Hematopoietic multipotent progenitor cell treated with erythropoietin and hydrocortisone succinate and interleukin-3 and kit ligand, for 8 days (in vitro differentiated cells): ENCODE measurements around the gene LNP1.
A peak's percentile ranks its signal among the peaks of the same experiment; 100 is the strongest.
"Not testable (repeated sequence)": the region's sequence is repeated elsewhere in the genome, so short reads cannot be mapped to it uniquely, and the experiment has no call there.

Experiments used
- DNase-seq: peaks from one replicate; pipeline ENCODE4 v3.0.0-alpha.2; 2015

Gene LNP1, protein sequence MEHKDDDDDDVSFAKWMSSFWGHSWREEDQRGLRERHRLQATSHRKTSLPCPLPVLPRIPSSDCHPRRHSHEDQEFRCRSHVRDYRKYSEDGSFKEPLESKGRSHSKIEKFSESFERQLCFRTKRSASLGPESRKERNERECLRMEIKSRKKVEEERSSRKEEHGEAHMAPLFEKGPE

DNA sequence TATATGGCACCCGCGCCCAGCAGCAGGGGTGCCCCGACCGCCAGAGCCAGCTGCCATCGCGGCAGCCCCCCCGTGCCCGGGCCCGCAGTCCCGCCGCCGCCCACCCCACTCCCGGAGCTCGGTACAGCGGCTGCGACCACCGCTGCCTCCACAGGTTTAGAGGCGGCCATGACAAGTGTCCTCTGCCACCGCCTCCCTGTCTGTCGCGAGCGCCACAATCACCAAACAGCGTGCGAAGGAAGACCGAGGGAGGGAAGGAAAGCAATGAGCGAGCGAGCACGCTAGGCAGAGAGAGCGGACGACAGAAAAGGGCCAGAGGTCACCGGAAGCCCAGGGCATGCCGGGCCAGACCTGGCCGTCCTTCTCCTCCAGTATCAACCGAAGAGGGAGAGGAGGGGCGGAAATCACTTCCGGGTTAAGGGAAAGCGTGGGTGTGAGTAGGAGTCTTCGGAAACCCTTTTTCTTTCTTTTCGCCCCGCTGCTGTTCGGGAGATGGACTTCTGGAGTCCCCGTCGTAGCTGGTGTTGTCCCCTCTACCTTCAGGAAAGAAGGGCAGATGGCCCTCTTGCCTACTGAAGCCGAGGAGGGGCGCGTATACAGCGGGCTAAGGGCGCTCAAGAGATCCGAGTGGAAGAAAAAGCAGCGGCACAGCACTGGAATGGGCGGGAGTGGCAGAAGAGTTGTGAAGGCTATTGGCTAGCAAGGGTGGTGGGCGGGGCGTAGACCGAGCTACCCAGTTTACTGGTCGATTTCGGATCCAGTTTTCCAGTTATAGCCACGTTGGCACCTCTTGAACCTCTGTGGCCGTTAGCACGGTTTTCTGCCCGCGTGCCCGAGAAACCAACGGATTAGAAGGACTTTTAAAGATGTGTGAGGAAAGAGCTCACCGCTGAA lies at the start of gene LNP1, which contains the start of gene TOMM70:
Gene LNP1, plus strand, starts transcription at position 760 of the 894 bp plus-strand sequence. CDS start 28,191 bp downstream, outside the sequence.
Gene TOMM70, minus strand, starts transcription at position 310 of the 894 bp plus-strand sequence. Its CDS starts 140 bp downstream, at position 170.
- DNase-seq: peak; percentile 98

DNA sequence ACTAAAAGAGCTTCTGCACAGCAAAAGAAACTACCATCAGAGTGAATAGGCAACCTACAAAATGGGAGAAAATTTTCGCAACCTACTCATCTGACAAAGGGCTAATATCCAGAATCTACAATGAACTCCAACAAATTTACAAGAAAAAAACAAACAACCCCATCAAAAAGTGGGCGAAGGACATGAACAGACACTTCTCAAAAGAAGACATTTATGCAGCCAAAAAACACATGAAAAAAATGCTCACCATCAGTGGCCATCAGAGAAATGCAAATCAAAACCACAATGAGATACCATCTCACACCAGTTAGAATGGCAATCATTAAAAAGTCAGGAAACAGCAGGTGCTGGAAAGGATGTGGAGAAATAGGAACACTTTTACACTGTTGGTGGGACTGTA lies 49.6 kb upstream of the LNP1 start:
- not testable (repeated sequence) for DNase-seq

DNA sequence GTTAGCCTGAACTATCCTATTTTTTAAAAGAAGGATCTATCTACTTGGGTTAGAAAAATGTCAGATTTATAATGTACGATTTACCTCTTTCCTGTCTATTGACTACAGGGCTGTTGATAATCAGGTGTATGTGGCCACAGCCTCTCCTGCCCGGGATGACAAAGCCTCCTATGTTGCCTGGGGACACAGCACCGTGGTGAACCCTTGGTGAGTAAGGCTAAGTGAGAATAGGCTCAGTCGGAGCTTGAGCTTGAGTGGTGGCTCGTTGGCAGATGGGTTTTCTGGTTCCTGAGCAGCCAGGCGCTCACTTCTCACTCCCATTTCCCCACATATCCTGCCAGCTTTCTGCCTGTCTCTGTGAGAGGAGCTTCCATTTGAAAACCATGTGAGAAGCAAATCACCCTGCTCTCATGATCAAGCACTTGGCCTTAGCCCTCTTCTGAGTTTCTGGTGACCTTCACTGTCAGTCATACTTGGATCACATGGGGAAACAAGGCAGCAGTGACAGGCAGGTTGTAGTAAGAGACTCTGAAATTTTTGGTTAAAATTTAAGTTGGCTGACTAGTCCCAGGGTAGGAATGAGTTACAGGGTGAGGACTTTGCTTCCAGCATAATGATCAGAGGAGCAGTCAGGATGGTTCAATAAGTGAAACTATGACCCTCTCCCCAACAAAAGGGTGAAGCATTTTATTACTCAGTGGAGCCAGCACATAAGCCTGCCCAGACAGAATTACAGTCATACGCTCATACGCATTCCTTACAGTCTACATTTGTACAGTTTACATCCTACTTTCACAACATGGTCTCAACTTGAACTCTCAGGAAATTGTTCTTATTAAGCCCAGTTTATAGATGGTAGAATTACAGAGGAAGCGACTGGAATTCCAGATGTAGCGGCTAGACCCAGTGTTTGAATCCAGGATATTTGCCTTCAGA lies 48.8 kb upstream of the LNP1 start:
- no peak for DNase-seq

DNA sequence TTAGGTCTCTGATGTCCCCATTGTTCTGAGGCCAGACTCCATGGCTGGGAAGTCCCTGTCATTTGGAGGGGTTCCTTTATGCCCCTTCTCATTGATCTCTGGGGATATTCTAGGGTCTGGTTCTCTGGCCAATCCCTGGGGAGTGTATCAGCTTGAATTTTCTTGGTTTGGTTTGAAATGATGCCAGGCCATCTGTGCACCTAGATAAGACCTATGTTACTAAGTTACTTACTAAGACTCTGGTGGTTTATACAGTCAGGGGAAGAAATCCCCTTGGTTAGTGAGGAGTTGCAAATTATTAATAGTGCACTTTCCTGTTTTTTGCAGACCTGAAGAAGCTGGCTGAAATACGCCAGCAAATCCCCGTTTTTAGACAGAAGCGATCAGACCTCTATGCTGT lies 46.5 kb upstream of the LNP1 start:
- peak; percentile 92 for DNase-seq

DNA sequence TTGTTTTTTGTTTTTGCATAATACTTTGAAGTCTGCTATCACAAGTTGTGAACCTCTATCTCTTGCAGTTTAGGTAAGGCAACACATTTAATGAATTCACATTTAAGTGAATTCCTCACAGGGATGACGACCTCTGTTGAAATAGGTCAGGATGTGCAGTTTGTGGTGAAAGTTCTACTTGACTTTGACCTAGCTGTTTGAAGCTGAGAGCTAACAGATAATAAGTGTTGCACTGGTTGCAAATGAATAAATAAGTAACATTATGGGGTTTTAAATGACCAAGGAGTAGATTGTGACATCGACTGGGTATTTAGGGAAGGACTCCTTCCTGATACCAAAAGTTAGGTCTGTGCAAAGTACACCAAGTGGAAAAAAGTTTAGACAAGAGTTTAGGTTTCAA lies 42.9 kb upstream of the LNP1 start:
- no peak for DNase-seq

DNA sequence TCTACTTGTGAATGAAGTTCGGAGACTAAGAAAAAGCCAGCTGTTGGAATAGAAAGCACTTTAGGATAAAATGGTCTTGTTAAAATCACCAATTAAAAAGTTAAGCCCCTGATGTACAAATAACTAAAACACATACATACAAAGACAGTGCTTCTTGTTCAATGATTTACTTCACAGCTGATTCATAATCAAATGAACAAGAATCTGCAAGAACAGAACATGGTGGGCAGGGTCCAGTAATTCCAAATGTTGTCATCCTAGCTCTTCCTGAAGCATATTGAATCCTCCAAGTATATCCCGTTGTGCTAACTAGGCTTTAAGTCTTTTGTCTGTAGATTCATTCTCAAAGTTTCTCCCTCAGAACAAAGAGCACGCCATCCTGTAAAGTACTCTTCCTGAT lies 42.3 kb upstream of the LNP1 start:
- DNase-seq: no peak

DNA sequence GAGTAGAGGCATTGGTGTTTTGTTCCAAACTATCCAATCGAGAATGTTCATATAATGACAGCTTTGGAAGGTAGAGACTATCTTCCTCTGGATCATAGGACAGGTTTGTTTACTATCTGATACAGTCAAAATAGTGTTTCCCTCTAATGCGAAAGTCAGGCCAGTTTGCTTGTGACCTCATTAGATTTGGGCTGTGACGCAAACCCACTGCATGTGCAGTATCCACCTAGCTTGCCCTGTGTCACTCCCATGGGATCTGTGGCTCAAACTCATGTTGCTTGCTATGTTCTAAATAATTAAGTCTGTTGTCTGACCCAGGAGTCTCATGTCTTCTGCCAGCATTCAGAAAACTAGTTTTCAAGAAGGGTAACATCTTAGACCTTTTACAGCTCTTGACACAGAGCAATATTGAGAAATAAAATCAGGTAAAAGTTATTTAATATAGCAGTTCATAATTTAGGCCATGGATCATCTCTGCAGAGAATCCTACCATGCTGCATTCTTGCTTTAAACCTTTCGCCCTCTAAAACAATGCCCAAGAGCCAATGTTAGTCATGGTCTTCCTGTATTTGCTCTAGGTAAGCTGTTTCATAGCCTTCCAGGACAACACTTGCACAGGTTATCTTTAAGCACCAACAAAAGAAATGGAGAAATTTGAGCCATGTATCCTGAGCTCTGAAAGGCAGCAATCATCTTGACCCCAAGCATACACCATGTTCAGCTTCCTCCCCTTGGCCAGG lies 40.4 kb upstream of the LNP1 start:
- DNase-seq: no peak

DNA sequence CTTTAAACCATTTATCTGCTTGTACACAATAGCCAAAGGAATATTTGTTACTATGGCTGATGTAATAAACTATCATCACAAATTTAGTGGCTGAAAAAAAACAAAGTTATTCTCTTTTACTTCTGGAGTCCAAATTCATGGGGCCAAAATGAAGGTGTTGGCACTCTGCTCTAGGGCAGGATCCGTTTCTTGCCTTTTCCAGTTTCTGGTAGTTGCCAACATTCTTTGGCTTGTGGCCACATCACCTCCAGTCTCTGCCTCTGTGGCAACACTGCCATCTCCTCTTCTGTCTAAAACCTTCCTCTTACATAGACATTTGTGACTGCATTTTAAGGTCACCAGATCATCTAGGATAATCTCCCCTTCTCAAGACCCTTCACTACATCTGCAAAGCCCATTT lies 39.4 kb upstream of the LNP1 start:
- DNase-seq: no peak

DNA sequence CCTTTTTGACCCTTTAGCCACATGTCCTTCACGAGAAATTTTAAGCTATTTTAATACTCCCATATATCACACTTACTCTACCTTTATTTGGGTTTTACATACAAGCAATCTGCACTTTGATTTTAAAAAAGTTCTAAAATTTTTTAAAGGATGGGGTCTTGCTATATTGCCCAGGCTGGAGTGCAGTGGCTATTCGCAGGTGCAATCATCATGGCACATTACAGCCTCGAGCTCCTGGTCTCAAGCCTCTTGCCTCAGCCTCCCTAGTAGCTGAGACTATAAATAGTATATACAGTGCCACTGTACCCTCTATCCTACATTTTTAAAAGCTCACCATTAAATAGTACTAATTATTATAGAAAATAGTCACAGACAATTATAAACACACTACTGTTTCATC lies 36.9 kb upstream of the LNP1 start:
- DNase-seq: no peak

DNA sequence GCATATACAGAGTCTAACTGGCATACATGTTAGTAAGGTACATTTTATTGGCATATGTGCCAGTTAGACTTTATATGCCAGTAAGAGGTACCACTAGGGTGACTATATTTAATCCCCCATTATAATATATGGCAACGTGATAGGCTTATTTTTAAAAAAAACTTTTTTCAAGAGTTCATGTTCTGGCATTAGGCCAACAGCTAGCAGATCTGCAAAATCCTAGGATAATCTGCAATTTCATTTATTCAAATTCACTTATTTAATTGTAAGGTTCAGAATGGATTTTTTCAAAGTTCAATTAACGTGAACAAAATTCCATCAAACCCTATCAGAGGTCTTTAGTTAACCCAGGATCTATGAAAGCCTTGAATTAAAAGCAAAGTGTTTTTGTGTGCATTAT lies 34.9 kb upstream of the LNP1 start:
- DNase-seq: no peak

DNA sequence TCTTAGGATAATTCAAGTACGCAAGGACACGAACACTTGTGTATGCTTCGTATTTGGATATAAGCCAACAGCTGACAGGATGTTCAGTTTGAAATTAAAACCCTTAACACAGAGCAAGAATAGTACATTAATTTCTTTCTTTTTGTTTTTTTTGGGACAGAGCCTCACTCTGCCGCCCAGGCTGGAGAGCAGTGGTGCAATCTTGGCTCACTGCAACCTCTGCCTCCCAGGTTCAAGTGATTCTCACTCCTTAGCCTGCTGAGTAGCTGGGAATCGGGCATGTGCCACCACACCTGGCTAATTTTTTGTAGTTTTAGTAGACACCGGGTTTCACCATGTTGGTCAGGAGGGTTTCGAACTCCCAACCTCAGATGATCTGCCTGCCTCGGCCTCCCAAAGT lies 32.9 kb upstream of the LNP1 start:
- no peak for DNase-seq

DNA sequence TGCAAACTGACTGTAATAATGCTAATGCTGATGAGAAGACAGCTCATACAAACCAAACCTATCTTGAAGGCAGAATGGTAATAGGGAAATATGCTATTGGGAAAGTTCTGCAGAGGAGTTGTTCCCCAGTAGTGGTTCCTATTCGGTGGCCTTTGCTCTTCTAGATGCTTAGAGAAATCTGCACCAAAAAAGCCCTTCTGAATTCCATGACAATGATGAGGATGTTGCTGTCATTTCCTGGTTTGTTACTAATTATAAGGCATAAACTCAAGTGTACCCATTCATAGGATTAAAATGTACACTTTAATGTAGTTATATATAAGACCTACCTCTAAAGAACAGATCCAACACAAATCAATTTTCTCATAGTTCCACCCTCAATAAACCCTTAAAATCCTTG lies 30.6 kb upstream of the LNP1 start:
- no peak for DNase-seq

DNA sequence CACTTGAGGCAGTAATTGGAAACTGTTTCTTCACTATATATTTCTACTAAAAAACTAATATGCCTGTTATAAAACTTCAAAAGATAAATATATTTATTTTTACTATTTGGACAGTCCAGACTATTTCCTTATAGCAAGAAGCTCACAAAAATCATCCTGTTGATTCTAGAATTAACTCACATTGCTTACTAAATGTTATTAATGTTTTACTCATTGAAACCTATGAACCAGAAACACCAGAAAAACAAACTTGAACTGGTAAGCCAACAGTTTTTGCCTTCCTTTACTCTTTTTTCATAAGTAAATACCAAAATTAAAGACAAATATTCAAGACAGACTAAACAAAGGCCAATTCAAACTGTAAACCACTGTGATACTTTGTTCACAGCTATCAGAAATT lies 26.8 kb upstream of the LNP1 start:
- DNase-seq: no peak

DNA sequence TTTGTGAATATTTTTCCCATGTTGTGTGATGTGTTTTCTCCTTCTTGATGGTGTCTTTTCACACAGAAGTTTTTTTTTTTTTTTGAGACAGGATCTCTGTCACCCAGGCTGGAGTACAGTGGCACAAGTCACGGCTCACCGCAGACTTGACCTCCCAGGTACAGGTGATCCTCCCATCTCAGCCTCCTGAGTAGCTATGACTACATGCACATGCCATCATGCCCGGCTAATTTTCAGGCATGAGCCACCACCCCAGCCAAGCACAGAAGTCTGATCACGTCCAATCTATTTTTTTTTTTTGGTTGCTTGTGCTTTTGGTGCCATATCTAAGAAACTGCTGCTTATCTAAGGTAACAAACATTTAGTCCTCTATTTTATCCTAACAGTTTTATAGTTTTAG lies 25.0 kb upstream of the LNP1 start:
- DNase-seq: no peak

DNA sequence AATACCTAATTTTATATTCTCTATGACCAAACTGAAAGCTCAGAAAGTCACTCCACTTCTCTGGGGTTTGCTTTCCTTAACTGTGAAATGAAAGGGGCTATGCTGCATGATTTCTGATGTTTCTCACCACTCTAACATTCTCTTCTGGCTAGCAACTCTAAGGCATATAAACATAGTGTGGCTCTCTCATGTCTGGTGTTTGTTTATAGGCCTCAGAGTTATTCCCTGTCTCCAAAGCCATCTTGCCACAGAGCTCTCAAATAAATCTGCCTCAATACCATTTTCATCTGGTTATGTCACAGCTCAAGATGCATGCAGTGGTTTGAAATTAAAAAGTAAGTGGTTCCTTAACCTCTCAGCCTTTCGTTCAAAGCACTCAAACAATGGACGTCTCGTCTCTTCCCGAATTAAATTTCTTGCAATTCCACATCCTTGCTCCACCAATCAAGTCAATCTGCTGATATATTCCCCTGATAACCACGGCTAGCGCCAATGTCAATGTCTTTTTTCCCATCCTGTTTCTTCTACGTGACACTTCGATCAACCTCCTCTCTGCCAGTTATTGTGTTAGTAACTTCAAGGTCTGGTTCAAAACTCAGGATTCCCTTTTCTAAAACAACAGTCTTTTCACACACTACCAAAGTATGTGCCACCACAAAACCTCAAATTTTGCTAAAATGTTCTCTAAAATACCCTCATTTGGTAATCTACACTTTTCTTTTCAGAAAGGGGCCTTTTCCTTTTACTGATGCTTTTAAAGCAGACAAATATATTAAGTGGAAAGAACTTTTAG lies 16.4 kb upstream of the LNP1 start:
- DNase-seq: no peak

DNA sequence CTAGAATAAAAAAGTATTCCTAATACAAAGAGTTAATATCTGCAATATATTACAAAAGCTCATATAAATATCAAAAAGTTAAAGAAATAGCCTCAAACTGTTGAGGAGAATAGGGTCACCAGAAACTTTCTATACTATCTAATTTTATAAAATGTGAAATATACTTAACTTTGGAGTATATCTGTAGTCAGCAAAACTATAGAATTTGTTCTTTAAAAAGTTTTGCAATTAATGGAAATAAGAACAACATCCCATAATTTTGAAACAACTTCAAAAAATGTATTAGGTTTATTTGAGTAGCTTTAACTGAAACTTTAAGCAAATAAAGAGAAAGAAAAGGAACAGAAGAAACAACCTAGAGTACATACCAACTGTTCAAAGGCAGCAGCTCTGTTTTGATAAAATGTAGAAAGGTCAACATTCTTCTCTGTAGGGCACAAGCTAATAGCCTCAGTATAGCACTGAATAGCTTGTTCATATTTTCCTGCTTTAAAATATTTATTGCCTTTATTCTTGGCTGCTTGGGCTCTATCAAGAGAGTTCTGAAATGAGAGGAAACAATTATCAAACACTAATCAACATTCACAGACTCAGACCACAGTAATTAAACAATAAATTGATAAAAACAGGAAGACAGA lies 14.8 kb upstream of the LNP1 start:
- DNase-seq: no peak

DNA sequence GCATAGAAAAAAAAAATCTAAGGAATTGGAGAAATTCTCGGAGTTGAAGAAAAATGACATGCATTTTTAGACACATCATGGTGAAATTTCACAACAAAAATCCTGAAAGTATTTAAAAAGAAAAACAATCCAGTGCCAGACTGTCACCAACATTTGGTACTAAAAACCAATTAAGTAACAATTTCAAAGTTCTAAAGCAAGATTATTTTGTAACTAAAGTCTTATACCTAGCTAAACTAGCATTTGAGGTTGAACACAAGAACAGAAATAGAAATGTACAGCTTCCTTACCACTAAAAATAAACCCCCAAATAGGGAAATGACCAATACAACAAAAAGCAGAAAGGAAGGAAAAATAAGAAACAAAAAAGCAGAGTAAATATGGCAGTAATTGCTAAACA lies 12.3 kb upstream of the LNP1 start:
- no peak for DNase-seq

DNA sequence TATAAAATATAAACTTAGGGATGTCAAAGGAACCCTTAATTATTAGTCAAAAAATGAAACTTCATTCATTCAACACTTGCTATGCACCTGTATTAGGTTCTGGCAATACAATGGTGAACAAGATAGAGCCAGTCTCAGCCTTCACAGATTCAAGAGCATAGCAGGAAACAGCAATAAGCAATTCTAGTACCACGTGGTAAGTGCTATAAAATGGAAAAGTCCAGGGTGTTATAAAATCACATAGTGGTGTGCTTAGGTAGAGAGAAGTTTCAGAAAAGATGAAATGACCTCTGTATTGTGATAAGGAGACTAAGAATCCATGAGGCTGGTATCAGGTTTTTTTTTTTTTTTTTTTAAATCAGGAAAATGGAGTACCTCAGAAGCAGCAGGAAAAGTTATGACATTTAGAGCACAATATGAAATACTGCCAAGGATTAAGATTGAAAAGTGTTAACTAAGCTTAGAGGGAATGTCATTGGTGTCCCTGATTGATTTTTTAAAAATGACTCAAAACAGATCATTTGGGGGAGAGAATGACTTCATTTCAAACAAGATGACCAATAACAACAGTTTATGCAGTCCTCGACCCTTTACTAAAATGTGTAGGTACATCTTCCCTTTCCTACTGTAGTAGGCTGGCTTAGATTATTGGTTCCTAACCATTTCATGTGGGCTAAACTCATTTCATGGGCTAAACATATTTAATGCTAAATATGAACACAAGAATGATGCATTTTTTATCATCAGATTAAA lies 5.5 kb upstream of the LNP1 start:
- DNase-seq: no peak

DNA sequence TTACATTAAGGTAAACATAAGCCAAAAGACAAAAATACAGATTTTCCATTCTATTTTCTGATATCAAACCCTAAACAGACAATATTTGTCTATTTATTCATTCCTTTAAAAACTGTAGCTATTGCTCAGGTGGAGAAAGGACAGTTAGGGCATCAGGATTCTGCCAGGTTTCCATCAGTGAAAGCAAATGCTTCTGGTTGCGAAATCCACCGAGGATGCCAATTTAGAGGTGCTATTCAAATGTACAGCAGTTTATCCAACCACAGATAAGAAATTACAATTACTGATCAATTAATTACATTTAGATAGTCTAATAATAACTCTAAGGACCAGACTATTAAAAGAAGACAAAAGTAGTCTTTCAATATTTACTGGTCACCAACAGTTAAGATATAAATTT lies 4.4 kb upstream of the LNP1 start:
- DNase-seq: no peak

DNA sequence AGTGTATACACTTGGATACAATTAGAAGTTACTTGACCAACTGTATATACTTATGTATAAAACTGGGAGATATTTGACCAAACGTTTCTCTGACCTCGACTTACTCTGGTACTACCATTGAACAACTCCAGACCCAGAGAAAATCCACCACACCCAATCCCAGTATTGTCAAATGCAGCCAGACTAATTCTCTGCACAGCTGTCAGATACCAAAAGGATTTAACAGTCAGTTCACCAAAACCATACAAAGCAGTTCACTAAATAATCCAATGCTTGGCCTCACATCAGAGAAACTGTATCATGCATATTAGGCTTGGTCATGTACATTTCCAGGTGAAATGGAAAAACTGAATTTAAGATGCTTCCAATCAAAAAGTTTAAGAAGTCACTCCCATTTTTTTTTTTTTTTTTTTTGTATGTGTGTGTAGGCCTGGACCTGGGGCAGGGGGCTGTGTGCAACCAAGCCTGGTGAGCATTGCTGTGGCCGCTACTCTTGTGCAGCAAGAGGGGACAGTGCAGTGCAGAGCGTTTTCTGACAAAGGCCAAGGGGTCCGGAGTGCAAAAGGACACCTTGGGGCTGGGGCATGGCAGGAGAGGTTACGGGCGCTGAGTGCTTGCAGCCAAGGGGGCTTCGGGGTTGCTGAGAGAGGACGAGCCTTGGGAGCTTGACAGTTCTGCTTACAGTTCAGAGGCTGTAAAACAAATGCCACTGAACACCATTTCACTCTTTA lies 1.8 kb upstream of the LNP1 start:
- DNase-seq: no peak
